ENCODE results near the gene ATXN1.

The ATXN1 gene

GRCh38 chr6:16316741-16317251, 444.5 kb downstream of the ATXN1 start:
- in situ Hi-C loops (cut with HindIII; ENCODE audit: low sequenced_read_pairs) = no loop called here

GRCh38 chr6:16314296-16314695, 447.0 kb downstream of the ATXN1 start:
- in situ Hi-C loops (cut with HindIII; ENCODE audit: low sequenced_read_pairs) = no loop called here

GRCh38 chr6:16313732-16314131, 447.5 kb downstream of the ATXN1 start:
- in situ Hi-C loops (cut with HindIII; ENCODE audit: low sequenced_read_pairs) = no loop called here

- in situ Hi-C loops (cut with HindIII; ENCODE audit: low sequenced_read_pairs) = no loop called here
These were observed 449.5 kb downstream of the ATXN1 start for GRCh38 chr6:16311763-16312162.

- in situ Hi-C loops (cut with HindIII; ENCODE audit: low sequenced_read_pairs) = no loop called here
These were observed 454.9 kb downstream of the ATXN1 start for GRCh38 chr6:16306334-16306733.

GRCh38 chr6:16305788-16306187, 455.5 kb downstream of the ATXN1 start:
- in situ Hi-C loops (cut with HindIII; ENCODE audit: low sequenced_read_pairs) = no loop called here

GRCh38 chr6:16305246-16305725, 456.0 kb downstream of the ATXN1 start:
- in situ Hi-C loops (cut with HindIII; ENCODE audit: low sequenced_read_pairs) = no loop called here

- in situ Hi-C loops (cut with HindIII; ENCODE audit: low sequenced_read_pairs) = no loop called here
These were observed 458.3 kb downstream of the ATXN1 start for GRCh38 chr6:16302721-16303552.

GRCh38 chr6:16301511-16301910, 459.7 kb downstream of the ATXN1 start:
- in situ Hi-C loops (cut with HindIII; ENCODE audit: low sequenced_read_pairs) = no loop called here

GRCh38 chr6:16299861-16300260, 461.4 kb downstream of the ATXN1 start:
- in situ Hi-C loops (cut with HindIII; ENCODE audit: low sequenced_read_pairs) = loop anchor here (10.0 kb wide), 1 partner anchor 55 kb away; no protein-coding TSS in a partner anchor

- in situ Hi-C loops (cut with HindIII; ENCODE audit: low sequenced_read_pairs) = loop anchor here (10.0 kb wide), 1 partner anchor 59 kb away; no protein-coding TSS in a partner anchor
These were observed 465.1 kb downstream of the ATXN1 start for GRCh38 chr6:16296061-16296670.

GRCh38 chr6:16295471-16295870, 465.8 kb downstream of the ATXN1 start:
- in situ Hi-C loops (cut with HindIII; ENCODE audit: low sequenced_read_pairs) = loop anchor here (10.0 kb wide), 1 partner anchor 59 kb away; no protein-coding TSS in a partner anchor

GRCh38 chr6:16295060-16295459, 466.2 kb downstream of the ATXN1 start:
- in situ Hi-C loops (cut with HindIII; ENCODE audit: low sequenced_read_pairs) = loop anchor here (10.0 kb wide), 1 partner anchor 60 kb away; no protein-coding TSS in a partner anchor

- in situ Hi-C loops (cut with HindIII; ENCODE audit: low sequenced_read_pairs) = loop anchor here (10.0 kb wide), 1 partner anchor 60 kb away; no protein-coding TSS in a partner anchor
These were observed 466.9 kb downstream of the ATXN1 start for GRCh38 chr6:16294371-16294770.

GRCh38 chr6:16292942-16293341, 468.3 kb downstream of the ATXN1 start:
- in situ Hi-C loops (cut with HindIII; ENCODE audit: low sequenced_read_pairs) = loop anchor here (10.0 kb wide), 1 partner anchor 62 kb away; no protein-coding TSS in a partner anchor

- in situ Hi-C loops (cut with HindIII; ENCODE audit: low sequenced_read_pairs) = loop anchor here (10.0 kb wide), 1 partner anchor 62 kb away; no protein-coding TSS in a partner anchor
These were observed 468.8 kb downstream of the ATXN1 start for GRCh38 chr6:16292432-16292831.

GRCh38 chr6:16291739-16292138, 469.5 kb downstream of the ATXN1 start:
- in situ Hi-C loops (cut with HindIII; ENCODE audit: low sequenced_read_pairs) = loop anchor here (10.0 kb wide), 1 partner anchor 63 kb away; no protein-coding TSS in a partner anchor

GRCh38 chr6:16288163-16288562, 473.1 kb downstream of the ATXN1 start:
- in situ Hi-C loops (cut with HindIII; ENCODE audit: low sequenced_read_pairs) = no loop called here

GRCh38 chr6:16286151-16286522, 475.1 kb downstream of the ATXN1 start:
- in situ Hi-C loops (cut with HindIII; ENCODE audit: low sequenced_read_pairs) = no loop called here

- in situ Hi-C loops (cut with HindIII; ENCODE audit: low sequenced_read_pairs) = no loop called here
These were observed 475.7 kb downstream of the ATXN1 start for GRCh38 chr6:16285467-16286150.

- in situ Hi-C loops (cut with HindIII; ENCODE audit: low sequenced_read_pairs) = no loop called here
These were observed 476.8 kb downstream of the ATXN1 start for GRCh38 chr6:16284472-16284871.
